Osteocyte (in vitro differentiated cells): ENCODE data around the gene SMAD5. TPM values are rescaled to one million over a fixed set of nuclear protein-coding genes. Genes with fewer than 3 reads are reported as not detected.

ENCODE experiments used
- DNase-seq: peaks from one replicate; pipeline ENCODE4 v3.0.0; 2021; ENCODE audit warnings: mixed read lengths; ENCODE audit not compliant: unreplicated experiment; ENCODE audit errors: extremely low spot score
- H3K27ac Mint-ChIP-seq: one replicate; pipeline ENCODE4 v1.8.0; 2021; ENCODE audit warnings: mild to moderate bottlenecking, mixed read lengths; ENCODE audit not compliant: unreplicated experiment
- H3K27me3 Mint-ChIP-seq: one replicate; pipeline ENCODE4 v1.8.0; 2021; ENCODE audit warnings: mixed read lengths; ENCODE audit not compliant: unreplicated experiment
- H3K36me3 Mint-ChIP-seq: one replicate; pipeline ENCODE4 v1.8.0; 2021; ENCODE audit warnings: mixed read lengths; ENCODE audit not compliant: unreplicated experiment
- H3K4me1 Mint-ChIP-seq: one replicate; pipeline ENCODE4 v1.8.0; 2021; ENCODE audit warnings: mixed read lengths; ENCODE audit not compliant: unreplicated experiment
- H3K4me3 Mint-ChIP-seq: one replicate; pipeline ENCODE4 v1.8.0; 2021; ENCODE audit warnings: mild to moderate bottlenecking, moderate library complexity, mixed read lengths; ENCODE audit not compliant: unreplicated experiment
- H3K9me3 Mint-ChIP-seq: one replicate; pipeline ENCODE4 v1.8.0; 2021; ENCODE audit warnings: mixed read lengths; ENCODE audit not compliant: unreplicated experiment
- total RNA-seq: library from RNA; stranded (reverse); gene quantifications from 2 replicates; pipeline ENCODE4 v1.2.1, GENCODE V29; 2021
- TF ChIP-seq, protein P1 (sequence below): fragments of 200-600 bp; sonication (generic); IDR thresholded peaks from 2 replicates; pipeline ENCODE4 v1.5.0; 2021; ENCODE audit warnings: antibody characterized with exemption, mild to moderate bottlenecking, moderate library complexity

Gene SMAD5
- total RNA-seq, 1 donor from 2014 or later = 62.7 TPM

DNA sequence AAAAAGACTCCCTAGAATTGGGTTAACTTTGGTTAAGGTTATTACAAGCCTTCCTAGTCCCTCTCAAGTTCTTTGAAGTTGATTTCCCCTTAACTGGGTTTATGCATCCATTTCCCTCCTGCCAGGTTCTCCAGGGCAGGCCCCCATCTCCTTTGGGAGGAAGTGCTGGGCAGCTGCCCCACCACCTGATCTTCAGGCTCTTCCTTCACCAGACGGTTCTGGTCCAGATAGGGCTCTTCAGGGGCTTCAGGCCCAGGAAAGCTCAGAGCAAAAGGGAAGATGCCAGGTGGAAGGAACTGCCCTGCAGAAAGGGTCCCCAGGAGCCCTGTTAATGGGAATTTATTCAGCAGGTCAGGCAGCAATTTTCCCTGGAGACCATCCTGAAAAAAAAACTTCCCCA lies 58.3 kb downstream of the SMAD5 start:
- H3K4me3 Mint-ChIP-seq = no peak overlapping the region
- TF ChIP-seq, protein P1, sequence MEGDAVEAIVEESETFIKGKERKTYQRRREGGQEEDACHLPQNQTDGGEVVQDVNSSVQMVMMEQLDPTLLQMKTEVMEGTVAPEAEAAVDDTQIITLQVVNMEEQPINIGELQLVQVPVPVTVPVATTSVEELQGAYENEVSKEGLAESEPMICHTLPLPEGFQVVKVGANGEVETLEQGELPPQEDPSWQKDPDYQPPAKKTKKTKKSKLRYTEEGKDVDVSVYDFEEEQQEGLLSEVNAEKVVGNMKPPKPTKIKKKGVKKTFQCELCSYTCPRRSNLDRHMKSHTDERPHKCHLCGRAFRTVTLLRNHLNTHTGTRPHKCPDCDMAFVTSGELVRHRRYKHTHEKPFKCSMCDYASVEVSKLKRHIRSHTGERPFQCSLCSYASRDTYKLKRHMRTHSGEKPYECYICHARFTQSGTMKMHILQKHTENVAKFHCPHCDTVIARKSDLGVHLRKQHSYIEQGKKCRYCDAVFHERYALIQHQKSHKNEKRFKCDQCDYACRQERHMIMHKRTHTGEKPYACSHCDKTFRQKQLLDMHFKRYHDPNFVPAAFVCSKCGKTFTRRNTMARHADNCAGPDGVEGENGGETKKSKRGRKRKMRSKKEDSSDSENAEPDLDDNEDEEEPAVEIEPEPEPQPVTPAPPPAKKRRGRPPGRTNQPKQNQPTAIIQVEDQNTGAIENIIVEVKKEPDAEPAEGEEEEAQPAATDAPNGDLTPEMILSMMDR = no peak
- H3K9me3 Mint-ChIP-seq = no peaks in the 10 kb centered on the region
- no peak for DNase-seq
- H3K27me3 Mint-ChIP-seq = peaks cover 30% of the 10 kb centered on the region
- no peak overlapping the region for H3K27ac Mint-ChIP-seq
- H3K4me1 Mint-ChIP-seq = peaks cover 13% of the 10 kb centered on the region
- H3K36me3 Mint-ChIP-seq = peaks cover 32% of the 10 kb centered on the region

DNA sequence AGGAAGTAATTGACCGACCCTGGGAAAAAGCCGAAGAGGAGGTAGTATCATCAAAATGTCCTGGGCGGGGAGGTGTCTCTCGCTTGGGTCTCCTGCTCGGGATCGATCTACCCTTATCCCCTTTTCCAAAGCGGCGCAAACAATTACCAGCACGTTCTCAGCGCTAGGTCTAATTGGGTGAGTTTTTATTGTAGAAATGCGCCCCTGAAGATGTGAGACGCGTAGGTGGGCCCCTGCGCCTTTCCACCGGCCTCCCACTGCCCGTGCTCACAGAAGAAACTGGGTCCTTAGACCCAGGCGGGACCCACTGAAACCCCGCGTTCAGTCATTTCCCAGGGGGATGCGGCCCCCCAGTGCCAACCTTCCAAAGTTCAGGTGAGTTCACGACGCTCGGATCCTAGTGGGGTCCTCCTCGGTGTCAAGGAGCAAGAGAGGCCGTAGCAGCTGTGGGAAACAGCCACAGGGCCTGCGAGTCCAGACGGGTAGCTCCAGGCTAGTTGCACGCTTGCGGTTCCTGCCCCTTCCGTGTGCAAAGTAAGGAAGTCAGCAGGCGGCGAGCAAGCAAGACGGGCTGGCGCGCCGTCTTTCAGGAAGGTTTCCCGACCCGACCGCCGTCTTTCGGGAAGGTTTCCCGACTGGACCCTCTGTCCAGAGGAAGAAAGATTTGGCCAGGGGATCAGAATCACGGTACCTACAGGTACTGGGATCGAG lies 58.8 kb downstream of the SMAD5 start:
- peaks cover 13% of the 10 kb centered on the region for H3K4me1 Mint-ChIP-seq
- peaks cover 28% of the 10 kb centered on the region for H3K36me3 Mint-ChIP-seq
- no peak for DNase-seq
- peak overlapping the region; percentile 69 for H3K4me3 Mint-ChIP-seq
- H3K27ac Mint-ChIP-seq = no peak overlapping the region
- TF ChIP-seq, protein P1 = no peak
- no peaks in the 10 kb centered on the region for H3K9me3 Mint-ChIP-seq
- H3K27me3 Mint-ChIP-seq = peaks cover 30% of the 10 kb centered on the region

DNA sequence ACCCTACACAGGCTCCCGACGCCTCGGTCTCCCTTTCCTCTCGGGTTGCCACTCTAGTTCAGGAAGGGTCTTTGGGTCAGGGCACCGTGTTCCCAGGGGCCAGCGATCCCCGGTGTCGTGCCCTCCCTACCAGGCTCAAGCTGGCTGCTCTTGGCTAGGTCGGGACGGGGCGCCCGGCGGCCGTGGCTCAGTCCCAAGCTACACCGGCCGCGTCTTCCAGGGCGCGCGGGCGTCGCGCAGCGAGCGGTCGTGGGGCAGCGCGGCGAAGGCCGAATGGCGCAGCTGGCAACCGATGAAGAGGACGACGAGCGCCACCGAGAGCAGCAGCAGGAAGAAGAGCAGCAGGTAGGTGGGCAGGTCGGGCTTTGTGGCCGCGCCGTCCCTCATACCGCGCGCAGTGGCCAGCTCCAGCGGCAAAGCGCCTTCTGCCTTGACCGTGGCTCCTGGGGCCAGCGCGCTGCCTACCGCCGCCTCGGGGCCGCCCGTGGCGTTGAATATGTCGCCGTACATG lies 59.4 kb downstream of the SMAD5 start:
- DNase-seq = no peak
- TF ChIP-seq, protein P1 = no peak
- H3K4me1 Mint-ChIP-seq = peaks cover 13% of the 10 kb centered on the region
- H3K27ac Mint-ChIP-seq = no peak overlapping the region
- peaks cover 30% of the 10 kb centered on the region for H3K27me3 Mint-ChIP-seq
- peak overlapping the region; percentile 69 for H3K4me3 Mint-ChIP-seq
- H3K36me3 Mint-ChIP-seq = peaks cover 22% of the 10 kb centered on the region
- H3K9me3 Mint-ChIP-seq = no peaks in the 10 kb centered on the region

DNA sequence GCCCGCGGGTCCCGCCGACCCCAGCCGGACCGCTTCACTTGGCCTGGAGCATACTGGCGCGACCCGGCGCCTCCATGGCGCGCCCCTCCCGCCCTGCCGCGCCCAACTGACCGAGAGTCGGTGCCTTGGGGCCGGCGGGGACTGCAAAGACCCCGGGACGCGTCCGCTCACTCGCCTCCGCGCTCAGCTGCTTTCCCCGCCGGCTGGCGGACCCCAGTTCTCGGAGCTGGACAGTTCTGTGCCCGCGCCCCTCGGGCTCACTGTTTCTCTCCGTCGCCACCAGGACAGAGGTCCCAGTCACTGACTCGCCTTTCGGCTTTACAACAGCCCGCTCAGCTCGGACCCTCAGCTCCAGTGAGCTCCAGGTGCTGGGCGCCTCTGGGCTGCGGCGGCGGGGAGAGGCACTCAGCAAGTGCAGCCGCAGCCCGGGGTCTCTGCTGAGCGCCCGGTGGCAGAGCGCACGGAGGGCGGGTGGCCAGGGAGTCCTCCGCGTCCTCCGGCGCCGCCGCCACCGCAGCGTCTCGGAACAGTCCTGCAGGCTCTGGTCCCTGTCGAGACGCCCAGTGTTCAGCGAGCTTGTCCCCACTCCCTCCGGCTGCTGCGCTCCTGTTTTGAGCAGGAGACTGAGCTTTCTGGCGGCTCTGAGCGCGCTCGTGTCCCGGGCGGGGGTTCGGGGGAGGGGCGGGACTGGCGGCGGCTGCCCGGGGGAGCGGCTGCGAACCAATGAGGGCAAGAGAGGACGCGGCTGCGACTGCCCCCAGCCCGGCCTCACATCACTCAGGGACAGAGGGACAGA lies 60.1 kb downstream of the SMAD5 start, which contains the start of gene SMIM32:
SMIM32 (minus strand) TSS at position 637 of the 796 bp plus-strand sequence. CDS start 638 bp downstream, outside the sequence.
- no peaks in the 10 kb centered on the region for H3K9me3 Mint-ChIP-seq
- peaks cover 30% of the 10 kb centered on the region for H3K27me3 Mint-ChIP-seq
- no peak within 1 kb of the TSS for H3K27ac Mint-ChIP-seq
- H3K36me3 Mint-ChIP-seq = peaks cover 17% of the 10 kb centered on the region
- peaks cover 13% of the 10 kb centered on the region for H3K4me1 Mint-ChIP-seq
- no peak for DNase-seq
- peak within 1 kb of the TSS; percentile 69 for H3K4me3 Mint-ChIP-seq
- TF ChIP-seq, protein P1 = no peak
